ENCODE results near the gene ALDH9A1. TPM values are rescaled to one million over a fixed set of nuclear protein-coding genes. Genes with fewer than 3 reads are reported as not detected.

Gene ALDH9A1
- total and polyA plus RNA-seq, 2 of the 8 experiments (the other 6 are each of a cell fraction or from before 2014, with no cell fraction given): 57.6 to 63.8 TPM

DNA sequence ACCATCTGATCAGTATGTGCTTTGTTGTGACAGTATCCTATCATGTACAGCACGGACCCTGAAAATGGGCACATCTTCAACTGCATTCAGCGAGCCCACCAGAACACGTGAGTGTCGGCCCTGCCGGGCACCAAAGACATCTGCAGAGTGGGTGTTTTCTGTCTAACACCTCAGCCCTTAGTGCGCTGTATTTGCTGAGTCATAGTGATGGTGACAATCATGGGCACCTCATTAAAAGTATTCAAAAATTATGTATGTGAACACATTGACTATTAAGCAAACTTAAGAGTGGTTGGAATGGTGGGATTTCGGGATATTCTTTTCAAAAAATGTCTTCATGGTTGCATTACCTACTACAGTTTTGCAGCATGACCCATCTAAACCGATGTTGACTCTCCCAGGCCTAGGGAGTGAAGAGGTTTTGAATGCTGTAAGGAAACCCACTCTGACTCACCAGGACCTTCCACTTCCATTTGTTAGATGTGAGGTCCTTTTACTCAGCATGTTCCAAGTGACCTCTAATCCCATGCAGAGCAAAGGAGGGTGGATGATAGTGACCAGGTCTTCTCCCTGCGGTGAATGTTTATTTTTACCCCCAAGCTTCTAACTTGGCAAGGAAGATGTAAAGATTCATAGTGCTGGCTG is 47.3 kb downstream of the ALDH9A1 start (continued):
- TF ChIP-seq SP4 (IDR thresholded peaks at IDR 0.05; ENCODE audit: low read length) (no peak), TAF7 (optimal IDR thresholded peaks at IDR 0.05; ENCODE audit: borderline replicate concordance, low read depth, low read length) (no peak), JUND (IDR thresholded peaks at IDR 0.05; ENCODE audit: low read length) (no peak), SP1 (IDR thresholded peaks at IDR 0.05; ENCODE audit: low read depth, low read length) (no peak)

Measured in H1 (cell line).